Measurements from ENCODE around the gene LCN2. TPM values are rescaled to one million over a fixed set of nuclear protein-coding genes. Genes with fewer than 3 reads are reported as not detected.
A peak's percentile ranks its signal among the peaks of the same experiment; 100 is the strongest.

LCN2 gene
- total and polyA plus RNA-seq, 9 of the 15 experiments (the other 6 are each of a cell fraction or from before 2014, with no cell fraction given): 0.10 to 1.2 (median 0.44) TPM; not detected in 1

GRCh38 chr9:128127568-128127989 is 21.7 kb upstream of the LCN2 start, which contains the start of gene PTGES2 (continued):
- TF ChIP-seq CREB1 (IDR thresholded peaks at IDR 0.05): peak; percentile 13; the same call in 1 of the 2 replicates
- no peak for TF ChIP-seq CREB1 (CRISPR knock-in tag; IDR thresholded peaks at IDR 0.05)
- TF ChIP-seq ZNF592 (IDR thresholded peaks at IDR 0.05): peak; percentile 67; the same call in 1 of the 2 replicates
- peak; percentile 30 for TF ChIP-seq RBM22 (IDR thresholded peaks at IDR 0.05; ENCODE audit: low read depth, low read length, poor library complexity, severe bottlenecking)
- peak; percentile 79 for TF ChIP-seq ZNF395 (CRISPR knock-in tag; IDR thresholded peaks at IDR 0.05)
- TF ChIP-seq CREM (IDR thresholded peaks at IDR 0.05; ENCODE audit: low read depth): peak; percentile 70
- TF ChIP-seq ZNF232 (CRISPR knock-in tag; IDR thresholded peaks at IDR 0.05): 0 out of 2 replicates have a peak, but pooled peaks have one; percentile 39
- TF ChIP-seq TAF1 (IDR thresholded peaks at IDR 0.05; ENCODE audit: control insufficient read depth, extremely low read depth, insufficient read depth, low read length, severe bottlenecking): peak; percentile 44
- no peak for TF ChIP-seq RERE (CRISPR knock-in tag; IDR thresholded peaks at IDR 0.05; ENCODE audit: borderline replicate concordance)
- TF ChIP-seq ZHX1 (conservative IDR thresholded peaks at IDR 0.05; ENCODE audit: low read length): no peak
- TF ChIP-seq SNRNP70 (optimal IDR thresholded peaks at IDR 0.05; ENCODE audit: low read depth, low read length): no peak
- no peak for TF ChIP-seq MAFG (tag; conservative IDR thresholded peaks at IDR 0.05)
